Measurements from ENCODE around the gene BCAS3.

BCAS3 gene

DNA sequence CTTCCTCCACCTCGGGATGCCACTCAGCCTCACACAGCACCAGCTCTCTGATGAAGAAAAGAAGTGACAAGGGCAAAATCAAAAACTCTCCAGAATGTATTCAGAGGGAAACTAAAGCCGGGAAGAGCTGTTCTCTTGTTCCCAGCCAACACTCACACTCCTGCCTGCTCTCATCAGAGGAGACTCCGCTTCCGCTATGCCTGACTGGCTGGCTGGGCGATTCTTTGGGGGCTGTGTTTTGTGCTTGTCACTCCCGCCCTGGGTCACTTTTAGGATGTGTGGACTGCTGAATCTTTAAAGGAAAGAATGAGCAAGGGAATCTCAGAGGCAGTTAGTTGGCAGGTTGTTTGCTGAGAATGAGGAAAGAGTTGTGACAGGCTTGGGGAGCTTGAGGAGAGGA lies 667.4 kb downstream of the BCAS3 start:
- H3K27me3 ChIP-seq (replicated peaks in 2 of 5; ENCODE audit: control insufficient read depth in 4 of 5, insufficient read depth in 5 of 5, low read length in 4 of 5), result no peaks in the 10 kb centered on the region
- no peaks in the 10 kb centered on the region for H3K4me1 ChIP-seq (ENCODE audit: control extremely low read depth in 1 of 4, control insufficient read depth in 4 of 4, insufficient read depth in 4 of 4, low read length in 3 of 4)
- no peaks in the 10 kb centered on the region for H3K9me3 ChIP-seq (ENCODE audit: control extremely low read depth in 1 of 5, control insufficient read depth in 4 of 5, insufficient read depth in 2 of 5, low read depth in 1 of 5, low read length in 4 of 5)
- CTCF ChIA-PET, result no interaction called here
- H3K36me3 ChIP-seq (ENCODE audit: control insufficient read depth in 4 of 4, insufficient read depth in 4 of 4, low read length in 3 of 4), result no peaks in the 10 kb centered on the region
- H3K27ac ChIP-seq (ENCODE audit: insufficient read depth in 1 of 2, low read depth in 1 of 2, low read length in 2 of 2, poor library complexity in 1 of 2, severe bottlenecking in 2 of 2), result no peak overlapping the region
- H3K4me3 ChIP-seq (ENCODE audit: control insufficient read depth in 1 of 7, extremely low read depth in 1 of 7, insufficient read depth in 4 of 7, low read depth in 2 of 7, low read length in 6 of 7), result no peak overlapping the region
- no peak for DNase-seq
- 91% methylated on average over 4 of the region's 6 CpGs for whole genome bisulfite sequencing (ENCODE audit: insufficient coverage)
- POLR2A ChIA-PET, result interaction anchor here (0.6 kb wide), 1 partner anchor 538 kb away, joined by 3 read pairs; no protein-coding TSS in a partner anchor

DNA sequence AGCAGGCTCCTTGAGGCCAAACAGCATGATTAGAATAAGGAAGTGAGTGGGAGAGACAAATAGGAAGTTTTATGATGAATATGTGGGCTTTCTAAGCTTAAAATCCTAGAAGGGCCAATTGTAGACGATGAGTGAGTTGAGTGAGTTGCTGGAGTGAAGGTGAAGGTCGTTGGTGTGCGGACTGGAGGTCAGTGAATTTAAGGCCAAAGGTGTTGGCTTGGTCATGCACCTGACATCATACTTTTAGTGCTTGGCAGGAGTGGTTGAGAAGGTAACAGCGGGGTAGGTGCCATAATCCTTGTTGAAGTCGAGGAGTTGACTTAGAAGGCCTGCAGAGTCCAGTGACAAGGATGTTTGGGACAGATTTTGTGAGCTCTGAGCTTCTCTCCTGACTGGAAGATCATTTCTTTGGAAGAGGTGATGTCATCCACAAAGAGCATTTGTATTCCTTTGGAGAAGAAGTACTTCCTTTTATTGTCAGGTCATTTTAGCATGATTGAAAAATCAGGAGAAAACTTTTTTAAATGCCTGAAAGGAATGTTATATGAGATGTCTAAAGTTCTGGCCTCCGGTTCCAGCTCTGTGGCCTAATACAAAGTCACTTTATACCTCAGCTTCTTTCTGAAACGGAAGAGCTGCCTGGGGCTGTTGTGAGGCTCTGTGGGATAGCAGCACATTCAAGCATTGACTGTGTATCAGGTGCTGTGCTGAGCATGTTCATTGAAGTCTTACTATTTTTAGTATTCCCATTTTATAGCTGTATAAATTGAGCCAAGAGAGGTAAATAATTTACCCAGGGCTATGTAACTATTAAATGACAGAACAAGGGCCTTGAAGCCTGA lies 668.4 kb downstream of the BCAS3 start:
- Histone ChIP-seq H3K27me3 (replicated peaks in 2 of 5; ENCODE audit: control insufficient read depth in 4 of 5, insufficient read depth in 5 of 5, low read length in 4 of 5) (no peaks in the 10 kb centered on the region), H3K36me3 (ENCODE audit: control insufficient read depth in 4 of 4, insufficient read depth in 4 of 4, low read length in 3 of 4) (no peaks in the 10 kb centered on the region), H3K9me3 (ENCODE audit: control extremely low read depth in 1 of 5, control insufficient read depth in 4 of 5, insufficient read depth in 2 of 5, low read depth in 1 of 5, low read length in 4 of 5) (no peaks in the 10 kb centered on the region), H3K4me1 (ENCODE audit: control extremely low read depth in 1 of 4, control insufficient read depth in 4 of 4, insufficient read depth in 4 of 4, low read length in 3 of 4) (no peaks in the 10 kb centered on the region), H3K27ac (ENCODE audit: insufficient read depth in 1 of 2, low read depth in 1 of 2, low read length in 2 of 2, poor library complexity in 1 of 2, severe bottlenecking in 2 of 2) (no peak overlapping the region), H3K4me3 (ENCODE audit: control insufficient read depth in 1 of 7, extremely low read depth in 1 of 7, insufficient read depth in 4 of 7, low read depth in 2 of 7, low read length in 6 of 7) (no peak overlapping the region)
- 98% methylated on average over 6 of the region's 7 CpGs for WGBS (ENCODE audit: insufficient coverage)
- CTCF ChIA-PET, result no interaction called here
- DNase-seq, result no peak
- POLR2A ChIA-PET, result no interaction called here

DNA sequence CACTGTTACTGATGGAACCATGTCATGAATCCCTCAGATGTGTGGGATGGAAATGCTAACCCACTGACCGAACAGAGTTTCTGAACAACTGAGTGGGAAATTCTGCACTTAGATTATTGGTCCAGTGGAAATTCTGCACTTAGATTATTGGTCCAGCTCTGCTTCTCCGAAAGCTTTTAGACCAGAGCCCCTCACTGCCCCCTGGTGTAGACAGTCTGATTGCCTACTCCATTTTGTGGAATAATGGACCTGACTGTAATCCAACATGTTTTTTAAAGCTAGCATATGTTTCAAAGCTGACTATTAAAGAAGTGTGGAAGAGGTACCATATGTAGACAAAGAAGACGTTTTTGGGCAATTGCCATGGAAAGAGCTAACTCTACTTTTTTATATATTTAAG lies 671.7 kb downstream of the BCAS3 start:
- ChIA-PET POLR2A (no interaction called here), CTCF (interaction anchor here (1.5 kb wide), 1 partner anchor 44 kb away, joined by 3 read pairs; no protein-coding TSS in a partner anchor)
- Histone ChIP-seq H3K27me3 (replicated peaks in 2 of 5; ENCODE audit: control insufficient read depth in 4 of 5, insufficient read depth in 5 of 5, low read length in 4 of 5) (no peaks in the 10 kb centered on the region), H3K27ac (ENCODE audit: insufficient read depth in 1 of 2, low read depth in 1 of 2, low read length in 2 of 2, poor library complexity in 1 of 2, severe bottlenecking in 2 of 2) (no peak overlapping the region), H3K4me3 (ENCODE audit: control insufficient read depth in 1 of 7, extremely low read depth in 1 of 7, insufficient read depth in 4 of 7, low read depth in 2 of 7, low read length in 6 of 7) (no peak overlapping the region), H3K36me3 (ENCODE audit: control insufficient read depth in 4 of 4, insufficient read depth in 4 of 4, low read length in 3 of 4) (no peaks in the 10 kb centered on the region), H3K4me1 (ENCODE audit: control extremely low read depth in 1 of 4, control insufficient read depth in 4 of 4, insufficient read depth in 4 of 4, low read length in 3 of 4) (no peaks in the 10 kb centered on the region), H3K9me3 (ENCODE audit: control extremely low read depth in 1 of 5, control insufficient read depth in 4 of 5, insufficient read depth in 2 of 5, low read depth in 1 of 5, low read length in 4 of 5) (no peaks in the 10 kb centered on the region)
- 90% methylated on average over 2 of the region's 3 CpGs for WGBS (ENCODE audit: insufficient coverage)
- peak; percentile 9 to 32 (median 20) for DNase-seq

DNA sequence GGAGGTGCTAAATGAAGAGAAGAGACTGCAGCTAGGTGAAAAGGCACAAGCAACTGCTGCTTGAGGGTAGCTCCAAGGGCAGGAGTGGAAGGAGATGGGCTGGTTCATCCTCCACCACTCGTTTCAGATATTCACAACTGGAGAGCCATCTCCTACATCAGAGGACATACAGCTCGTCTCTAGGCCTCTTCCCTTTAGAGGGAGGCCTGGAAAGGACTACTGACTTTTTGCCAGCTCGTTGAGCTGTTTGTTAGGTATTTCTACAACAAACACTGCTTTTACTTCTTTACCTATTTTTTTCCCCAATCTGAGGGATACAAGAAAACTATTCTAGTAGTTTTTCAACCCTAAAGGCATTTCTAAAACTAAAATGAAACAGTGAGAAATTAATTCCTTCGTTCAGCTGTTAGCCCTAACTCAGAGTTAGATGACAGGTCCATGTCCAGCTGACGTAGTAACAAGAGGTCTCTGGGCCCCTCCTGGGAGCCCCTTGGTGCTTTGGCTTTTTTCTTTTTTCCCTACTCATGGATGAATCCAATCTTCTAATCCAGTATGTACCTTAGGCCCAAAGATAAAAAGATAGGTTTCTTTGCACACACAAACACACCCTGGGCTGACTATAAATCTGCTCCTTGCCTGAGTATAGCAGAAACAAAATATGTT lies 674.2 kb downstream of the BCAS3 start:
- H3K4me1 ChIP-seq (ENCODE audit: control extremely low read depth in 1 of 4, control insufficient read depth in 4 of 4, insufficient read depth in 4 of 4, low read length in 3 of 4), result no peaks in the 10 kb centered on the region
- no peaks in the 10 kb centered on the region for H3K36me3 ChIP-seq (ENCODE audit: control insufficient read depth in 4 of 4, insufficient read depth in 4 of 4, low read length in 3 of 4)
- H3K4me3 ChIP-seq (ENCODE audit: control insufficient read depth in 1 of 7, extremely low read depth in 1 of 7, insufficient read depth in 4 of 7, low read depth in 2 of 7, low read length in 6 of 7), result no peak overlapping the region
- H3K27me3 ChIP-seq (replicated peaks in 2 of 5; ENCODE audit: control insufficient read depth in 4 of 5, insufficient read depth in 5 of 5, low read length in 4 of 5), result no peaks in the 10 kb centered on the region
- no peak overlapping the region for H3K27ac ChIP-seq (ENCODE audit: insufficient read depth in 1 of 2, low read depth in 1 of 2, low read length in 2 of 2, poor library complexity in 1 of 2, severe bottlenecking in 2 of 2)
- no peaks in the 10 kb centered on the region for H3K9me3 ChIP-seq (ENCODE audit: control extremely low read depth in 1 of 5, control insufficient read depth in 4 of 5, insufficient read depth in 2 of 5, low read depth in 1 of 5, low read length in 4 of 5)
- ChIA-PET POLR2A (no interaction called here), CTCF (interaction anchor here (0.7 to 1.3 kb wide), 3 partner anchors 17 to 380 kb away, joined by 3 read pairs; no protein-coding TSS in a partner anchor)
- WGBS (ENCODE audit: insufficient coverage), result 86% methylated on average over 3 of the region's 5 CpGs
- DNase-seq, result no peak

DNA sequence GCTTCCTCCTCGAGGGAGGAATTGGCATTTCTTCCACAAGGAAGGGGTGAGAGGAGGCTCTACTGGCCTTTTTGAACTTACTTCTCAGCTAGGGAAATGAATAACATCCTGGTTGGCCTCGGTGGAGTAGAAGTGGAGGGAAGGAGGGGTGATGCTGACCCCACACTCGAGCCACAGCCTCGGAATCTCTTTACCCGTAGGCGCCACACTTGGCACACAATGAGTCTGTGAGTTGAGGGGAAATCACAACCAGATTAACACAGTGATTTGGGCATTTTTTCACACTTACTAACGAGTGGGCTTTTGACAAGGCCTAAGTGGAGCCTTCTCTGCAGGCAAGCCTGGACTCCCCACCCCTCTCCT lies 674.7 kb downstream of the BCAS3 start:
- WGBS (ENCODE audit: insufficient coverage), result 90% methylated on average over 7 of the region's 7 CpGs
- no peak for DNase-seq
- H3K9me3 ChIP-seq (ENCODE audit: control extremely low read depth in 1 of 5, control insufficient read depth in 4 of 5, insufficient read depth in 2 of 5, low read depth in 1 of 5, low read length in 4 of 5), result no peaks in the 10 kb centered on the region
- no peaks in the 10 kb centered on the region for H3K36me3 ChIP-seq (ENCODE audit: control insufficient read depth in 4 of 4, insufficient read depth in 4 of 4, low read length in 3 of 4)
- H3K27ac ChIP-seq (ENCODE audit: insufficient read depth in 1 of 2, low read depth in 1 of 2, low read length in 2 of 2, poor library complexity in 1 of 2, severe bottlenecking in 2 of 2), result no peak overlapping the region
- no peaks in the 10 kb centered on the region for H3K4me1 ChIP-seq (ENCODE audit: control extremely low read depth in 1 of 4, control insufficient read depth in 4 of 4, insufficient read depth in 4 of 4, low read length in 3 of 4)
- H3K4me3 ChIP-seq (ENCODE audit: control insufficient read depth in 1 of 7, extremely low read depth in 1 of 7, insufficient read depth in 4 of 7, low read depth in 2 of 7, low read length in 6 of 7), result no peak overlapping the region
- ChIA-PET CTCF (interaction anchor here (1.3 kb wide), 1 partner anchor 215 kb away, joined by 3 read pairs; no protein-coding TSS in a partner anchor), POLR2A (no interaction called here)
- no peaks in the 10 kb centered on the region for H3K27me3 ChIP-seq (replicated peaks in 2 of 5; ENCODE audit: control insufficient read depth in 4 of 5, insufficient read depth in 5 of 5, low read length in 4 of 5)

DNA sequence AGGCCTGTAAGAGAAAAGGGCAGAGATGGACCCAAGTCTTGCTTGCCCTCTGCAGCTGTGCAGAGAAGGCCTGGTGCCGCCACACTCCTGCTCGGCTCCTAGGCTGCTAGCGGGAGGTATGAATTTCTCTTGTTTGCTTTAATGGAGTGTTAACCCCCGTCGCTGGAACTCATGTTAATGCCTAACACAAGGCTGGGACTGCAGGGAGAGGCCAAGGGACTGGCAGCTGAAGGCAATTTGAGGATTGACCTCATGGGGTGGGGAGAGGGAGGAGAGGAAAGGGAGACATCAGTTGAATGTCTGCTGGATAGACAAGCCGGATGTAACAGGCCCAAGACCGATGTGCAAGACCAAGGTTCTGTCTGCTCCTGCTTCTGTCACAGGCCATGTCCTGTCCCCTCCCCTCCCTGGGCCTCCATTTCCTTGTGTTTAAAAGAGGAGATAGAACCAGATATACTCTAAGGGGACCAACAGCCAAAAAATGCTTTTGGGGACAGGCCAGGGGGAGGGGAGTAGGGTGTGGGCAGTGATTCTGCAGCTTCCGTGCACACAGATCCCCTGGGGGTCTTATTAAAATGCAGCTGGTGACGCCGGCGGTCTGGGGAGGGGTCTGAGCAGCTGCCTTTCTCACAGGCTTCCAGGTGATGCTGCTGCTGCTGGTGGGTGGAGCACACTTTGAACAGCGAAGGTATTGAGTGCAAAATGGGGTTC lies 675.3 kb downstream of the BCAS3 start:
- DNase-seq, result no peak
- ChIA-PET CTCF (no interaction called here), POLR2A (no interaction called here)
- Histone ChIP-seq H3K9me3 (ENCODE audit: control extremely low read depth in 1 of 5, control insufficient read depth in 4 of 5, insufficient read depth in 2 of 5, low read depth in 1 of 5, low read length in 4 of 5) (no peaks in the 10 kb centered on the region), H3K27me3 (replicated peaks in 2 of 5; ENCODE audit: control insufficient read depth in 4 of 5, insufficient read depth in 5 of 5, low read length in 4 of 5) (no peaks in the 10 kb centered on the region), H3K27ac (ENCODE audit: insufficient read depth in 1 of 2, low read depth in 1 of 2, low read length in 2 of 2, poor library complexity in 1 of 2, severe bottlenecking in 2 of 2) (no peak overlapping the region), H3K4me3 (ENCODE audit: control insufficient read depth in 1 of 7, extremely low read depth in 1 of 7, insufficient read depth in 4 of 7, low read depth in 2 of 7, low read length in 6 of 7) (no peak overlapping the region), H3K4me1 (ENCODE audit: control extremely low read depth in 1 of 4, control insufficient read depth in 4 of 4, insufficient read depth in 4 of 4, low read length in 3 of 4) (no peaks in the 10 kb centered on the region), H3K36me3 (ENCODE audit: control insufficient read depth in 4 of 4, insufficient read depth in 4 of 4, low read length in 3 of 4) (no peaks in the 10 kb centered on the region)
- WGBS (ENCODE audit: insufficient coverage), result 95% methylated on average over 10 of the region's 12 CpGs

DNA sequence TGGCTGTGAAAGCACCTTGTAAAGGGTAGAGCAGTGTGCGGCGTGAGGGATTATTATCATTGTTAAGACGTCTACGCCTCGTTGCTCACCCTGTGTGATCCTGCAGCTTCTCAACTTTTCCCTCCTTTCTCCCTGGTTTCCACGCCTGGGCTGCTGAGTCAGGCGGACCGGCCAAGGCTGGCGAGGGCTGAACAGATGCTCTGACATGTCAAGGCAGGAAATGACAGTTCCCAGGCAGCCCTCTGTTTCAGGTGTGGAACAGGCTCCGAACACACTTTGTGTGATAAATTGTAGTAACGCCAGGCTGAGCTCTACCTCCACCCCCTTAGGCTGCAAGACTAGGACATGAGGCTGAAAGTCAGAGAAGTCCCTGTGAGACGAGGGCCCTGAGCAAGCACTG lies 676.0 kb downstream of the BCAS3 start:
- POLR2A ChIA-PET, result no interaction called here
- CTCF ChIA-PET, result no interaction called here
- 98% methylated on average over 12 of the region's 12 CpGs for WGBS (ENCODE audit: insufficient coverage)
- DNase-seq, result no peak
- H3K4me3 ChIP-seq (ENCODE audit: control insufficient read depth in 1 of 7, extremely low read depth in 1 of 7, insufficient read depth in 4 of 7, low read depth in 2 of 7, low read length in 6 of 7), result no peak overlapping the region
- no peak overlapping the region for H3K27ac ChIP-seq (ENCODE audit: insufficient read depth in 1 of 2, low read depth in 1 of 2, low read length in 2 of 2, poor library complexity in 1 of 2, severe bottlenecking in 2 of 2)
- no peaks in the 10 kb centered on the region for H3K4me1 ChIP-seq (ENCODE audit: control extremely low read depth in 1 of 4, control insufficient read depth in 4 of 4, insufficient read depth in 4 of 4, low read length in 3 of 4)
- no peaks in the 10 kb centered on the region for H3K9me3 ChIP-seq (ENCODE audit: control extremely low read depth in 1 of 5, control insufficient read depth in 4 of 5, insufficient read depth in 2 of 5, low read depth in 1 of 5, low read length in 4 of 5)
- no peaks in the 10 kb centered on the region for H3K36me3 ChIP-seq (ENCODE audit: control insufficient read depth in 4 of 4, insufficient read depth in 4 of 4, low read length in 3 of 4)
- no peaks in the 10 kb centered on the region for H3K27me3 ChIP-seq (replicated peaks in 2 of 5; ENCODE audit: control insufficient read depth in 4 of 5, insufficient read depth in 5 of 5, low read length in 4 of 5)

Measured in common myeloid progenitor, CD34-positive (primary cell).